ENCODE data around the gene BDH1.

The BDH1 gene

DNA sequence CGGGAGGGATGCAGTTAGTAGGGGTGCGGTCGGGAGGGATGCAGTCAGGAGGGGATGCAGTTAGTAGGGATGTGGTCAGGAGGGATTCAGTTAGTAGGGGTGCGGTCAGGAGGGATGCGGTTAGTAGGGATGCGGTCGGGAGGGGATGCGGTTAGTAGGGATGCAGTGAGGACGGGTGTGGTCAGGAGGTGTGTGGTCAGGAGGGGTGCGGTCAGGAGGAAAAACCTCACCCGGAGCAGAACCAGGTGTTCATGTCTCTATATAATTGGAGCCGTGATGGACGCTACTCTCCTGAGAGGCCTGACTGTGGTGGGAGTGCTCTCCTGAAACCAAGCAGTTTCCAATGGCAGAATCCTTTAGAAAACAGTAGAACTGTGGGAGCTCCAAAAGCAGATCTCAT, 95.8 kb downstream of the BDH1 start:
- no peak for DNase-seq (ENCODE audit: low read depth)

Measured in amniotic epithelial cell (primary cell).